GM19468 (cell line): ENCODE measurements around the gene FYB1.

Source experiments
- ATAC-seq: cut with Tn5 transposase; IDR thresholded peaks from one replicate; pipeline ENCODE4 v1.9.1; 2021; ENCODE audit warnings: mild to moderate bottlenecking, moderate library complexity, moderate number of reproducible peaks; ENCODE audit not compliant: unreplicated experiment; ENCODE audit errors: extremely low read depth

FYB1 gene

DNA sequence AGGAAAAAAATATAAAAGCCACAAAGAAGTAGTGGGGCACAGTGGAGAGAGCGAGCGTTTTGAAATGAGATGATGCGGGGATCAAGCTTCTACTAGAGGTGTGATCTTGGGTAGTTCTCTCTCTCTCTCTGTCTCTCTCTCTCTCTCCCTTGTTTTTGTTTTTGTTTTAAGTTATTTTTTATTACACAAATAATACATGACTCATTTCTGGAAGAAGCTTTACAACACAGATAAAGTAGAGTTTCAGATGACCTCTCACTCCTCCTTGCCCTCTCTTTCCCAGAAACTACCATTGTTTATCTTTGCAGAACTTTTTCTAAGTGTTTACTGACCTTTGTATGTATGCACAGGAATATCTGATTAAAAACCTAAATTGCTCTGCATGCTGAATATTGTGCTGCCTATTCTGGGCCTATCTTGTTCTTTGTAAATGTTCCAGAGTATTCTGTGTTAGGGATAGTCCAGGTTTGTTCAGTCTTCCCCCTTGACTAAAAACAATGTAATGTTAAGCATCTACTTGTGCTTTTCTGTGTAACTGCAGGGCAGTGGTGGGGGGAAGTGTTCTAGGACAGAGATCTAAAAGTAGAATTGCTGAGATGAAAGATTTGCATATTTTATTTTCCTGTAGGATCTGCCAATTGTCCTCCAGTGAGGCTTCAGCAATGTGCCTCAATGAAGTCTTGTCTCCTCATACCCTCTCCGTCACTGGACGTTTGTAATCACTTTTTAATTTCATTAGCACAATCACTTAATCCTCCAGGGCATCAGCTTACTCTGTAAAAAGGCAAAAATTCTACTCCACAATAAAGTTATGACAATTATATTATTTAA, 52.0 kb downstream of the FYB1 start:
- ATAC-seq = no peak

DNA sequence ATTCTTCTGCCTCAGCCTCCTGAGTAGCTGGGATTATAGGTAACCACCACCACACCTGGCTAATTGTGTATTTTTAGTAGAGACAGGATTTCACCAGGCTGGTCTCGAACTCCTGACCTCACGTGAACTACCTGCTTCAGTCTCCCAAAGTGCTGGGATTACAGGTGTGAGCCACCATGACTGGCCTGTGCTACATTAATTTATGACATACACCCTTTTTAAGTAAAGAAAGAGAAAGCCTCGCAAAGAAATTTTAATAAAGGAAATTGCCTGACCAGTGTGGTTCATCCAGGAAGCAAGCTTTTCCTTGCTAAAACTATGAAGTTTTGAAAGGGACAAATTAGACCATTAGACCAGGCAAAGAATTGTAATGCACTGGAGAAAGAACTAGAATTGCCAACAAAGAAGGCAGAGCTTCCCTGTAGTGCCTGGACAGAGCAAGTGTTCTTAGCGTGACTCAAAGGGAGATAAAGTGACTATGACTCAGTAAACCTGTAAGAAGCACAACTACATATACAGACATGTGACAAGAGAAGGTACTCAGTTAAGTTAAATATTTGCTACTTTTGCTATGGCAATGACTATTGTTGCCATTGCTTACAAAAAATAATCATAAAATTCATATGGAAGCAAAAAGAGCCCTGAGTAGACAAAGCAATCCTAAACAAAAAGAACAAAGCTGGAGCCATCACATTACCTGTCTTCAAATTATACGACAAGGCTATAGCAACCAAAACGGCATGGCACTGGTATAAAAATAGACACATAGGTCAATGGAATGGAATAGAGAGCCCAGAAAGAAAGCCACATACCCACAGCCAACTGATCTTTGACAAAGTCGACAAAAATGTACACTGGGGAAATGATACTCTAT, 54.6 kb downstream of the FYB1 start:
- no peak for ATAC-seq

DNA sequence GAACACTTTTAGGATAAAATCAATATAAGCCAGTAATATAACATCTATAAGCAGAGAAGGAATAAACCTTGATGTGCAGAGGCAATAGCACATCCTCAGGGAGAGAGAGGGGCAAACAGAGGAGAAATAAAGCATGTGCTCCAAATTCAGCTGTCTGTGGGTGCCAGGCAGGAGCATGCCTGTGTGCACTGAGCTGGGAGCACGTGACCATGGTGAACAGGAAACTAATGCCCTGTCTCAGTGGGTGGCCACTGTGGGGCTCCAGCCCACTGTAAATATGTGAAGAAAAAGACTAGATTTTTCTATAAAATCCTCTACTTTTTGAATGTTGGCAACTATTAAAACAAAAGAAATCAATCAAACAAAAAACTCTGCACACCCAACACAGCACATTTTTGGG, 55.3 kb downstream of the FYB1 start:
- ATAC-seq = no peak

DNA sequence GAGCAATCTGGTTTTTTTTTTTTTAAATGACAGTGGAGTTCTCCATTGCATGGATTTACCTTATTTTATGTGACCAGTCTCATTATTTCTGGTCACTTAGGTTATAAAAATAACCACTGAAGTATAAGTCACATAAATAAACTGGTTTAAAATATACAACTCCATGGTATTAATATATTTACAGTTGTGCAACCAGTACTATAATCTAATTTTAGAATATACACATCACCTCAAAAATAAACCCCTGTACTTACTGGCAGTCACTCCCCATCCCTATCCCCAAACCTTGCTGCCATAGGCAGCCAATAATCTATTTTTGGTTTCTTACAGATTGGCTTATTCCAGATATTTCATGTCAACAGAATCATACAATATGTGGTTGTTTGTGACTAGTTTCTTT, 57.8 kb downstream of the FYB1 start:
- no peak for ATAC-seq

DNA sequence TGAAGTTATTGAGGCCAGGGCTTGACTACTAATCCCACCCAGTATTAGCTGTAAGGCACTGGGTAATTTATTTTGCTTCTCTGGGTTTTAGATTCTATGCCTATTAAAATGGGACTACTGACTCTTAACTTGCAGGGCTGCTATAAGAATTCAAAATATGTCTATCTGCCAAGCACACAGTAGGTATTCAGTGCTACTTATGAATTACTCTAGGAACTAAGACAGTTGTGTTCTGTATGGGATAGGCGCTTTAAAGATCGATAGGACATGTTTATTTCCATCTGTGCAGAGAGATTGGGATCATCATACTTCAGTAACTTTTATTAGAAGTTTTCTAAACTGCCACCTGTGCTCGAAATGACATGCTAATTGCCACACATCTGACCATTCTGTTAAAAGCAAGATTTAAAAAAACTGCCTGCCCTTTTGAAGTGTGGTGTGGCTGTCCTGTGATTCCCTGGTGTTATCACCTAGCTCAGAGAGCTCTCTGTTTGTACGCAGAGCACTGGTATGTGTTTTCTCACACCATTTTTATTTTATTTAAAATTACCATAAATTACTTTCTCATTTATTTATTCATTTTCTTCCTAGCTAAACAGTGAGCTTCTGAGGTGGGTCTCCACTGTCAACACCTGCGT, 58.7 kb downstream of the FYB1 start:
- ATAC-seq = no peak

DNA sequence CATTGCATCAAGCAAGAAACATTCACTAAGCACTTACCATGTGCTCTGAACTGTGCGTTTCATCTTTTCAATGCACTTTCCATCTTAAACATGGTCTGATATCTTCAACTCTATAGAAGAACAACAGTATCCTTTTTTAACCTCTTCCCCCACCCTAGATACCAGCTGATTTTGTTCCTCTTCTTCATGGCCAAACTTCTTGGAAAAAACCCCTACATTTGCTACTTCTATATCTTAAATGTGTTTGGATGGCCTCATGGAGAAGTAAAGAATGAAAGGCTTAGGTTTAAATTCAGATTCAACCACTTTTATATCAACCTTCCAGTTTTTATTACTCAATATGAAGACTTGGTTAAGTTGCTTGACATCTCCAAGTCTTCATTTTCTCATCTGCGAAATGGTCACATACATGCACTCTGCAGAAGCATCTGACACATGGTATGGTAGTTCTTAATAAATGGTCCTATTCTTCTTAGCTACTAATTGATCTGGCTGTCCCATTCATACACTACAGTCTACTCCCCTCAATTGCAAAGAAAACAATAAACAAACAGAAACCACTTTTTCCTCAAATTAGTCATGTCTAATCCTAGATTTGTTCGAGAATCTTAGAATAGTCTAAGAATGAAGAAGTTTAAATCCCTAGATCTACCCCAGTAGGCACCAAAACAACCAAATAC, 59.4 kb downstream of the FYB1 start:
- no peak for ATAC-seq

DNA sequence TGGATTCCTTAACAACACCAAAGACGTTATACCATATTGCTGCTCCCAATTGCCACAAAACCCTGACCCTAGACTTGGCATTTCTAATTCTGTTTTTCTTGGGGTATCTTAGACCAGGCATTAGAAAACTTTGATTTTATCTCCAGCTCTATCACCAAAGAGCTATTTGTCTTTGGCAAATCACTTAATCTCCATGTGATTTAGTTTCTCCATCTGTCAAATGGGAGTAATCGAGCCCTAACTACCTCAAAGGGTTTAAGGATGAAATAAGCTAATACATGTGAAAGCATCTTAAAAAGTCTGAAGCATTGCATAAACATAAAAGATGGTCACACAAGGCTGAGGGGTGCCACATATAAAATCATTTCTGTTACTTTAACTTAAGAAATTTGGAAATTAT, 60.6 kb downstream of the FYB1 start:
- ATAC-seq = no peak

DNA sequence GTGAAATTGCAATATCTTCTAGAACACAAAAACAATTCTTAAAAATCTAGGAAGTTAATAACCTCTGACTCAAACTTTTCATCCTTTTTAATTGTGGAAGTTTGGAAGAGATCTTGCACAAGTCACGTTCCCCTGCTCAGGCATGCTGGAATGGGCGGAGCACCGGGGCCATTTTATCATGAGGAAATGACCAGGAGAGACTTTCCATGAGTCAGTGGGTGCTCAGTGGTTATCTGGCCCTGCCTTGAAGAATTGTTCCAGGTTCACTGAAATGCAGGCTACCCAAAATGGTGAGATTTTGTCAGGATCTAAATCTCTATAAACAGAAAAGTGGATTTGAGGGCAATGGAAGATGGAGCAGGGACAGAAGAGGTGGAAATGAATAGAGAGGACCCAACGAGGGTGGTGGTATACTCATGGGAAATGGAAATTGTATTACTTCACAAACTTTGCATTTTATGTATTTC, 61.2 kb downstream of the FYB1 start:
- ATAC-seq = no peak

DNA sequence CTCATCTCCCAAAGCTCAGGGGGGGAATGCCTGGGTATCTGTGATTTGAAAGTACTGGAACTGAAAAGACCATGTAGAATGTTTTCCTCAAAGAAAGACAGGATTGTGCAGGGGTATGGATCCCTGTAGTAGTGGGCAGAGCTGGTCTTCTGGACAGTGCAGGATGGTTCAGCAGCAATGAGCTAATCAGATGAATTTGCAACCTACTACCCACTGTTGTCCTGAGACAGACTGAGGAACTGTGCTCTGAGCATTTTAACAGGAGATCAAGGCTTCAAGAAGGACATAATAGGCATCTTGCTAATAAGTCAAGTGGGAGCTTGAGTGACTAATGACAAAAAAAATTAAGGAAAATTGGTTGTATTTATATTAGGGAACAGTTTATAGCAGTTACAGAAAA, 61.7 kb downstream of the FYB1 start:
- ATAC-seq = no peak

DNA sequence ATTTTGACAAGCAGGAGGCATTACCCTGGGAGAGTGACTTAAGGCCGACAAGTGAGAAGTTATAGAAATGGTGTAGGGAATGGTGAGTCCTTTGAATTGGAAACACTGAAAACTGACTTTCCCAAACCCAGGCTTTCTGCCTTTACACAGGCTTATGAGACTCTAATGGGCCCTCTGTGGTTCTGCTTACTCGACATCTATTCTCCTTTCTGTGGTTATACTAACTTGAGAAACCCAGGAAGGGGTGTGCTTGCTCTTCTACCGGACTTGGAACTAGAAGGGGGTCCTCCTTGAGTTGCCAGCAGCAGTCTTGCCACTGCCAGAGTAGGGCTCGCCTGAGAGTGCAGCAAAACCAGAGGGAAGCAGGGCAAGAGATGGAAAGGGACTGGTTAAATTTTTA, 63.3 kb downstream of the FYB1 start:
- no peak for ATAC-seq

DNA sequence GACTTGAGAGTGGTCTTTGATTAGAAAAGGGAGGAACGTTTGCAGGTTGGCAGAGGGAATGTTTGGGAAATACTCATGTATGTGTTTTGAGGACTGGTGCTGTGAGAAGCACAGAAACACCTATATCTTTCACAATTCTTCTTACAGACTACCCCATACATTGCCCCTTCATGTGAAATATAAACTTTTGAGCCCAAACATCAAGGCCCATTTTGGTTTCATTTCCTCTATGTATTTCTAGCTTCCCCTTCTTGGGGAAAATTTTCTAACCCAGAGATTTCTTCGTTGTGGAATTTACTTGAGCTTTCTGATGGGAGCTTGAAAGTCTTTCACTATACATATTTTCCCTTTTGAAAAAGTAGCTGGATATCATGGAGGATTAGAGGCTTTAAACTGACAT, 67.6 kb downstream of the FYB1 start:
- no peak for ATAC-seq

DNA sequence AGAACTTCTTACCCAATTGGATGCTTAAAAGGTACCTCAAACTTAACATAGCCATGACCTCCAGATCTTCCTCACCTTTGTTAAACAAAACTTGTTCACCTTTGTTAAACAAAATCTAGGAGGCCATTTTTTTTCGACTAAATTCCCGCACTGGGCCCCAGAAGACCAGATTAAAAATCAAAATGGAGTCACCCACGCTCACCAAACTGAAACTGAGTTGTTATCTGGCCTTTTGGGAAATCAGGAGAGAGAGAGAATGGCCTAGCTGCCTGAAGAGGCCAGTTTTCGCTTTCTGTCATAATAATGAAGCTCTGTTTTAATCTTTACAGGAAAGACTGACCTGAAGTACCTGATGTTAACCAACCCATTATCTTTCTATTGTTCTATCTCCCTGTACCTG, 69.4 kb downstream of the FYB1 start:
- no peak for ATAC-seq

DNA sequence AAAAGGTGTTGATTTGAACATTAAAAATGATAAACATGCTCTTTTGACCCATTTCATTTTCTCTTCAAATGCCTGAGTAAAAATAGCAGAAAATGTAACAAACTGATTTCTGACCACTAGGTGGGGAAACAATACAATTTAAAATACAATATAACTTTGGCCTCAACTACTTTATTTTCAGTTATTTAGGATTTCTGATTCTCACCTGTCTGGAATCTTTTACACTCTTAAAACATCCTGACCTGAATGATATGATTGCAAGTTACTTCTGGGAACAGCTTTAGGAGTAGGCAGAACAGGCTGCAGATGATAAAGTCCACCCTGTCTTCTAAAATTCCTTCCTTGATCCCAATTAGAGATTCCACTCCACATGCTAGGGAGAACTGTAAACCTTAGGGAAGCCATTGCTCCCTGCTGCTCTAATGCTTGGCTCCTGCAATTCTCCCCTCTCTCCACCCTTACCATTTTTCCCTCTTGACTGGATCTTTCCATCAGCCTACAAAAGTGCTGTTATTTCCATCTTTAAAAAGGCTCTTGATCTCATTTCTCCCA, 70.3 kb downstream of the FYB1 start:
- ATAC-seq = no peak

DNA sequence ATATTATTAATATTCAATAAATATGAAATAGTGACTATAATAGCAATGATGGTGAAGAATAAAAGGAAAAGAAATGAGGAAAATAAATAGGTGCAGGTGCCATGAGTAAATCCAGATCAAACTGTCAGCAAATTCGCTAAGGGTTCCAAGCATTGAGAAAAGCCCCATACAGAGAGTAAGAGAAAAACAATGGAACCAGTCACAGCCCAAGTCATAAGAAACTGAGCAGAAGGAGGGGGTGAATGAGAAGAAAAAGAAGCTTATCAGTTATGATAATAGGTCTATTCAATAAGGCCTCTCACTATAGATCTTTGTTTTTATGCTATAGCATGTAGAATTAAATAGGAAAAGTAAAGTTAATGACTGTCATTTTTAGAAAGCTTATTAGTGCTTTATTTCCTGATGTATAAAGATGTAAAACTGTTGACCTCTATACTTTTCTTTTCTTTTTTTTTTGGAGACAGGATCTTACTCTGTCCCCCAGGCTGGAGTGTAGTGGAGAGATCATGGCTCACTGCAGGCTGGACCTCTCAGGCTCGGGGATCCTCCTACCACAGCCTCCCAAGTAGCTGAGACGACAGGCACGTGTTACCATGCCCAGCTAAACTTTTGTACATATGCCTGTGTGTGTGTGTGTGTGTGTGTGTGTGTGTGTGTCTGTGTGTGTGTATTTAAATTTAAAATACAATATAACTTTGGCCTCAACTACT, 72.4 kb downstream of the FYB1 start:
- ATAC-seq = no peak

DNA sequence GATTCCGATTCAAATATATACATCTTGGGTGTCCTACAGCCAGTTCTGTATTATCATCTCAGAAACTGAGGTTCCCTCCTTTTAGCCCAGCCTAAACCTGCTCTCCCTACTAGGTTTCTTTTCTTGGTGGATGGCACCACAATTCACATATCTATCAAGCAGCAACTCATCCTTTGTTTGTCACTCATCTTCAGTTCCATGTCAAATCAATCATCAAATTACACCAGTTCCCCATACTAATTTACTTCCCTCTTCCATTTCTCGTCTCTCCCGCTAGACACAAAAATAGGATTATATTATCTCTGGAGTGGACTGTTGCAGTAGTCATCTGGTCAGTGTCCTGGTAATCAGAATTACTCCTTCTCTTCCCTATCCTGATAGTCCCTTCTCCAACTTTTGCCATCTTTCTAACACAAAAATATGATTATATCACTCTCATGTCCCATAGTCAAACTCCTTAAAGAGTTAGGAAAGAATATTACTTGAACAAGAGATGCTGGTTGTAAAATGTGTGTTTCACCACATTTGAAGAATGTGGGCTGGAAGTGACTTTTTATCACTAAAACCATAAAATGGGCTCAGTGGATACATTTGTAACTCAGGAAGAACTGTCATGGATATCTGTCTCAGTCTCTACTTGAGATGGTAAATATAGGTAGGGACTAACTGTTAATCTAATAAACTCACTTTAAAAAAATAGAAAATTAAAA, 76.1 kb downstream of the FYB1 start:
- ATAC-seq = no peak

DNA sequence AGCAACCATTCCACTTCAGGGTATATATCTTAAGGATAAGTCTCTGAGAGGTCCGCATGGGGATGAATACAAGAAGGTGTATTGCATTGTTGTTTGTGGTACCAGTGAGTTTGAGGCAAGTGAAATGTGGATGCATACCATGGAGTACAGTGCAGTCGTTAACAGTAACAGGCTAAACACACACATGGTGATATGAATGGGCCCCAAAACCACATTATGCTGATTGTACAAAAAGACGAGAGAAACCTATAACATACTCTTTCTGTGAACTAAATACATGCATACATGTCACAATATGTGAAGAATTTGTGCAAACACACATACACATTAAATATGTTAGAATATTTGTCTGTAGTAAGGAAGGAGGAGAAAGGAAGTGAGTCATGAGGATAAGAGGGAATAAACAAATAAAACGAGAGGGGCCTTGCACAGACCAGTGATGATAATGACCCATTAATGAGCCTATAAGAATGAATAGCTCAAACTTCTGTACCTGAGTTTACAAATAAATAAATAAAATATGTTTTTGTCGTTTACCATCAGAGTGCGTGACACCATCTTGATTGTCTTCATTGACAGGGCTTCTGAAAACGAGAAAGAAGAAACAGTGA, 78.7 kb downstream of the FYB1 start:
- no peak for ATAC-seq

DNA sequence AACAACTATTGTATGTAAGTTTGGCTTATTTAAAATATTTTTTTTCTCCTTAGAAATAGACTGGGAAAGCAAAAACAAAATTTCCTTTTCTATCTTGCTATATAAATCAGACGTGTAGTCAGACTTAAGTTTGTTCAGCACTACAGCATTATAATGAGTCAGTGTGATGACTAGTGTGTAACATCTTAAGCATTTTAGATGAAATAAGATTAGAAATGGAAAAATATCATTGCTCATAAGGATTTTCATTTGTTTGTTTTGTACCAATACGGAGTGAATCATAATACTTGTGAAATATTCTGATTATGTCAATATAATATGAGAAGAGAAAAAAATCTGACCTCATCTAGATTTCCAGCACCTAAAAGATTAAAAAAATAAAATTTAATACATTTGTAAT, 80.5 kb downstream of the FYB1 start:
- no peak for ATAC-seq

DNA sequence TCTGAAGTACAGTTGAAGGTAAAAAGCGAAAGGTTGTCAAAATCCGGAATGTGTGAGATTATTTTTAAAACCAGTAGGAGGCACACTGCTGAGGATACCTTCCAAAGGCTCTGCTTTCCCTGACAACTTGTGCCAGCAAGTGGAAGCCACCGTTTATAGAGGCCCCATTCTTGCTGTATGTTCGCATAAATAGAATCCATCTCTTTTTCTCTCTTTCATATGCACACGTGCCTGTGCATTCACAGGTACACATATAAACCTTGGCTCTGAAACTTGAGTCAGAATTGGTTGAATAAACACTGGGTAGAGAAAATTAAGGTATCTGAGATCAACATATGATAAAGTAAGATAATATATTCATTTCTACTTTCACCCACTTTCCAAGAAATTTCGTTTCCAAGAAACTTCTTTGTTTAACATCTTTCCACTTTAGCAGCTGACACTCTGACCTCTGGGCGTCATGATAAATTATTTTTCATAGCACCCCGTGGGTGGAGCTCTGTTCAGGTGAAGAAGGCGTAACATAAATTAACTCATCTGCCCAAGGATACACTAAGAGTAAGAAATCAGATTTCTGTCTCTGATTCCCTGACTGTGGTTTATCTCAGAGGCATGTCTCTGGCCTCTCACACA, 81.4 kb downstream of the FYB1 start:
- ATAC-seq = no peak
